ENCODE results near the gene LAMC1.

The LAMC1 gene

DNA sequence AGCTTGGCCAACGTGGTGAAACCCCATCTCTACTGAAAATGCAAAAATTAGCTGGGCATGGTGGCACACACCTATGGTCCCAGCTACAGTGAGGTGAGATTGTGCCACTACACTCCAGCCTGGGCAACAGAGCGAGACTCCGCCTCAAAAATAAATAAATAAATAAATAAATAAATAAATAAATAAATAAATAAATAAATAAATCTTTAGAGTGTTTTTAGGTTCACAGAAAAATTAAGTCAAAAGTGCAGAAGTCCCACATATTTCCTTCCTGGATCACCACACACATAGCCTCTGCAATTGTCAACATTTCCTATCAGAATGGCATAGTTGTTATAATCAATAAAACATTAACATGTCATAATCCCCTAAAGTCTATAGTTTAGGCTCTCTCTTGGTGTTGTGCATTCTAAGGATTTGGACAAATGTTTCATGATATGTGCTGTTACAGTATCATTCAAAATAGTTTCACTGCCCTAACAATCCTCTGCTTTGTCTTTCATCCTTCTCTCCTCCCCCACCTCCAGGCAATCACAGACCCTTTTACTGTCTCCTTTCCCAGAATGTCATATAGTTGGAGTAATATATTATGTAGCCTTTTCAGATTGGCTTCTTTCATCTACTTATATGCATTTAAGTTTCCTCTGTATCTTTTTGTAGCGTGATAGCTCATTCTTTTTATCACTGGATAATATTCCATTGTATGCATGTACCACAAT lies 58.3 kb downstream of the LAMC1 start:
- no peak for DNase-seq

DNA sequence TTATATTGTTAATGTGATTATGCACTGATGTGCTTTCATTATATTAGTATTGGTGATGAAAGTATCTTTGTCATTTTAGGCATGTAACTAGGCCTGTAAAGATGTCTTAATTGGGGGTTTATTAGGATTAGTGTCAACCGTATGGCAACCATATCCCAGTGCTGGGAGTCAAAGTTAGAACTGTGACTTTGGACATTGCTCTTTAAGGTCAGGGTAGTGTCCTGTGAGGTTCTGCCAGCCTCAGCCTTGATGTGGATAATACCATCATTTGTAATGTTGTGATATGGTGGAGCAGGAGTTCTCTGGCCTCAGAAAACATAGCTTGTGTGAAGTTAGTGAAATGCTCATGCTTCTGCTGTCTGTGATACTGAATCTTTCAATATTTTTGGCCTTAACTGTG lies 59.4 kb downstream of the LAMC1 start:
- DNase-seq = no peak

DNA sequence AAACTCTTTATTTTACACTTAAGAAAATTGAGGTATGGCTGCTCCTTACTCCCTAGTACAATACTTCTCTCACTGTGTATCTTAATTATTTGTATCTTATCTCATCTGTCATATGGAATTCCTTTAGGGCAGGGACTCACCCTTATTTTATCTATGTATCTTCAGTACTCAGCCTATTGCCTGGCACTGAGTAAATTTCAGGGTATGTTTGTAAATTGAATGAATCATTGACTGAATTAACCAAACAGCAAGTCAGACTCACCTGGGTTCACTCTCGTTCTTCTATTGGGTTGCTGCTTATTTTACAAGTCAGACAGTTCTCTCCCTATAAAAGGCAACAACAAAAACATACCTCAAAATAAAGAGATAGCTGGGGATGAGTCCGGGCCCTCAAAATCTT lies 63.8 kb downstream of the LAMC1 start:
- DNase-seq = no peak

DNA sequence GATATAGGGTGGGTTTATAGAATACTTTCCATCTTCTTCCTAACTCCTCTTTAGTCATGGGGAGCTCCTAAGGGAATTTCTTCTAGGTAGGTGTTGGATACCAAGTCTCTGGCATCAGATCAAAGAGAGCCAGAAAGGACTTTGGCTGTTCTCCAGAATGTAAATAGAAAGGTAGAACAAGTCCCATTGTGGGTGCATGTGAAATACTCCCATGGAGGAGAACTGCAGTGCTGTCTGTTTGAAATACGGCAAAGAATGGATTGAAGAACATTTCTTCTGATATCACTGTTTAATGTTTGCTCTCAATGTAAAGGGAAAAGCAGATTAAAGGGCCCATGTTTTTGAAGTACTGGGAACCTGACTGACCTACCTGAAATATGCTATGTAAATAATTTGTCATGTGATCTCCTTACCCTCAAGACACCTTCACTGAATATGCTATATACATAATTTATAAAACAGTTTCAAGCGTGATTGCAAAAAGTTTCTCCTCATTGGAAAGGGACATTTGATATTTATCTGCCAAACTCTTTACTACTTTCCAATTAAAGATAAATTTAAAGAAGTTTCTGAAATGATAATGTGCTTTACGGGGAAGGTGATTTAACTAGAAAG lies 65.9 kb downstream of the LAMC1 start:
- DNase-seq = peak; percentile 48

DNA sequence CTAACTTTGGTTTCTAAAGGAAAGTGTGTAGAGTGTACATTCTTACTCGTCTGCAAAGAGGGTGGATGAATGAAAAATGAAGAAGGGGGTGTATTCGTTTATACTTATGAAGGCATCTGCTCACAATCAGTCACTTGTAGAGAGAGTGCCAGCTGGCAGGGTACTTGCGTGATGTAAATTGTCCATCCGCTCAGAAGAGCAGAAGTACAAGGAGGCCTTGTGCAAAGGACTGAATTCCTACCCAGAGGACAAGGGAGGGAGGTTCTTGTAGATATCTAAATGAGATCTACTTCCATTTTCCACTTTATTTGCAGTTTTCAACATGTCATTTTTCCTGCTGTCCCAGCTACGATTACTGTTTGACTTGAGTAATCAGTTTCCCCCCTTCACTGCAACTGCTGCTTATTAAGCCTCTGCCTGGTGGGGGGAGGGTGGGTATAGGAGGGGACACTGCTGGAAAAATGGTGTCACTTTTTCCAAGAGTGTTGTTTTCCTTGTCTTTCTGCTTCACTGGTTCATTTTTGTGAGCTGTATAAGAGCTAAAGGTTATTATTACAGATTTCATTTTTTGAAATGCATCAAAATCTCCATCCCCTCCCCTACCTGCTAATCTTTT lies 67.3 kb downstream of the LAMC1 start:
- DNase-seq = no peak

DNA sequence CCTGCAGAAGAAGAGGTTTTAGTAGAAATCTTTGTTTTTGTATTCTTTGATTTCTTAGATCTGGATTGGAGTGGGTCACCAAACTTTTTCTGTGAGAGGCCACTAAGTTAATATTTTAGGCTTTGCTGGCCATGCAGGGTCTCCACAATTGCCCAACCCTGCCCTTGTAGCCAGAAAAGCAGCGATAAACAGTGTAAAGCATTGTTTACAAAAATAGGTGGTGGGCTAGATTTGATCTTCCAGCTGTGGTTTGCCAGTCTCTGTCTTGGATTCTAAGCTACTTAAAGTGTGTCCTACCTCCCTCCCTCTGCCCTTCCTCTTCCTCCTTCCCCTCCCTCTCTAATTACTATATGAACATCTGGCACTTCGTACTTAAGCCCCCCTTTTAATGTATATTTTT lies 68.0 kb downstream of the LAMC1 start:
- no peak for DNase-seq

DNA sequence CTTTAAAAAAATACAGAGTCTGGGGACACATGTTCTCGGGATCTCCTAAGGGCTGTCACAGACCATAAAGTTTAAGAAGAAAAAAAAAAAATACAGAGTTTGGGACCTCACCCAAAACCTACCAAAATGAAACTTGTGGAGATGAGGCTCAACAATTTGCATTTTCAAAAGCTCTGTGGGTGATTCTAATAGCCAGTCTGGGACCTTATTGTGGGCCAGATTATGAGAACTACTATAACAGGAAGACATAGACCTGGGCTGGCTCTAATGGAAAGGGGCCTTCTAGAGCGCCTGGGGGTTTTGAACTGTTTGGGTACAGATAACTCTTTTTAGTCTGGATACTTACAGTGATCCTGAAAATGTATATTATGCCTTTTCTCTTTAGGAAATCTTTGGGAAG lies 69.1 kb downstream of the LAMC1 start:
- DNase-seq = no peak

DNA sequence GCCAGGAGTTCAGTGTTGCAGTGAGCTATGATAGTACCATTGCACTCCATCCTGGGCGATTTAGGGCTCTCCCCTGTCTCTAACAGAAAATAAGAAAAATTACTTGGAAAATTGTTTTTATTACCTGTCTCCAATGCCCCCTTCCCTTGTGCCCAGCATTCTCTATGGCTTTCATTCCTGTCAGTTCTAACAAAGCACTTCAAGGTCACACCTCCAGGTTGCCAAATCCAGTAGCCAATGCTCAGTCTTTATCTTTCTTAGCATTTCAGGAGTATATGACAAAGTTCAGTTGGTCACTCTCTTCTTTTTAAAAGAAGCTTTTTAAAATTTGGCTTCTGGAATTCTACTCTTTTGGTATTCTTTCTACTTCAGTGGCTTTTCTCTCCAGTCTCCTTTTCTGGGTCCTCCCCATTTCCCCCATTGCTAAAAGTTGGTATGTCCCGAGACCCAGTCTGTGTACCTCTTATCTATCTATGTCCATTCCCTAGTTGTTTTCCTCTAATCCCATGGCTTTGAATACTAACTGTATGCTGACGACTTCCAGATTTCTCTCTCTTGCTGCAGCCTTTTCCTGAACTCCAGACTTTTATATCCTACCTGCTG lies 69.9 kb downstream of the LAMC1 start:
- no peak for DNase-seq

DNA sequence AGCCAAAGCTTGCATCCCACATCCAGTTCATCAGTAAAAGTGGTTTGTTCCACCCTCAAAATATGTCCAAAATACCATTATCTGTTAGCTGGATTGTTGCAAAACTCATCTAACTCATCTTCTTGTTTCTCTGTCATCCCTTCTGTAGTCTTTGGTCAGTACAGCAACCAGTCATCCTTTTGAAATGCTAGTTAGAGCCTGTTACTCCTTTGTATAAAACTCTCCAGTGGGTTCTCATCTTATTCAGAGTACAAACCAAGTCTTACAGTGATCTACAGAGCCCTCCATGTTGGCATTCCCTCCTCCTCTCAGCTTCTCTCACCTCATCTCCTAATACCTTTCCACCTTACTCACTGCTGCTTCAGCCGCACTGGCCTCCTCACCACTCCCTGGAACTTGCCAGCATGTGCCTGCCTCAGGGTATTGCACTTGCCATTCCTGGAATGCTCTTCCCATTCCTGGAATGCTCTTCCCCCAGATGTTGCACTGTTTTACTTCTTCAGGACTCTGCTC lies 70.6 kb downstream of the LAMC1 start:
- no peak for DNase-seq

DNA sequence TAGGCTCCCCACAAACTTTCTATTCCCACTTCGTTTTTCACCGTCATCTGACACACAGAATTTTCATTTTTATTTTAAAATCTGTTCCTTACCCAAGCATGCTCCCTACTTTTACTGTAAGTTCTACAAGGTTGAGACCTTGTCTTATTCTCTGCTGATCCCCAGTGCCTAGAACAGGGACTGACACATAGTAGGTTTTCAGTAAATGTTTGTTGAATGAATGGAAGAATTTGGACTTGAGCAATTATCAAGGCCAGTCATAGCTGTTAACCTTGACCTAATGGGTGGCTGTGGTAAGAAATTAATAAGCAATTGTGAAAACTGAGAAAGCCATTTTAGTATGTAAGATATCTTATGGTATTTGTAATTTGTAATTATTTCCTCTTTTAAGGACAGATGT lies 71.1 kb downstream of the LAMC1 start:
- DNase-seq = no peak

DNA sequence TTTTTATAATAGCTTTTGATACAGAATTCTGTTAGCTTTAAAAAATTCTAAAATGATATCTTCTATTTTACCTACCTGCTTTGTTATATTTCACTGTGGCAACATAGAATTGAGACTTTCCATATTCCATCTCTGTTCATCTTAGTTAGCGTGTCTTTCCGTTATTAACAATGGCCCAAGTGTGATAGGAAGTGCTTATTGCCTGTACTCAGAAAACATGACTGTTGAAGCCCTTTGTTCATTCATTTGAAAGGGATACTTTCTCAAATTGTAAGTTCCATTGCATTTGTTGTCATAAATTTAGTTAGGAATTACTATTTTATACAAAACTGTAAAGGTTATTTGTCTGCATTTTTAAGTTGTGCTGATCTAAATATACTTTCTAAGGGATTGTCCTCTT lies 73.1 kb downstream of the LAMC1 start:
- DNase-seq = no peak

DNA sequence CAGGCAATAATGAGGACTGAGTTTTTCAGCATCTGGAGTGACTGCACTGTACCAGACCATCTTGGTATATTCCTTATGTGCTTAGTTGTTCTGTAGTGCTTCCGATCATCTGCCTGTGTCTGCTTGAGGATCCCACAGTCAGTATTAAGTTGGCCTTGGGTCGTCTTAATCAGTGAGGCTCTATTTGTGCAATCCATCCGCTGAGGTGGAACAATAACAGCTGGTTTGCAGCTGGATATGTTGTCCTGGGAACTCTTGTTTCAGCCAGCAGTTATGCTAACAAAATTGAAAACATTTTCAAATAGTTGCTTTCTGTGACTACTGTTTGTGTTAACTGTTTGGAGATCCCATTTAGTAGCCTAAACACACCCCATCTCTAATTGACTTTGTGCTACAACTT lies 73.7 kb downstream of the LAMC1 start:
- DNase-seq = no peak

DNA sequence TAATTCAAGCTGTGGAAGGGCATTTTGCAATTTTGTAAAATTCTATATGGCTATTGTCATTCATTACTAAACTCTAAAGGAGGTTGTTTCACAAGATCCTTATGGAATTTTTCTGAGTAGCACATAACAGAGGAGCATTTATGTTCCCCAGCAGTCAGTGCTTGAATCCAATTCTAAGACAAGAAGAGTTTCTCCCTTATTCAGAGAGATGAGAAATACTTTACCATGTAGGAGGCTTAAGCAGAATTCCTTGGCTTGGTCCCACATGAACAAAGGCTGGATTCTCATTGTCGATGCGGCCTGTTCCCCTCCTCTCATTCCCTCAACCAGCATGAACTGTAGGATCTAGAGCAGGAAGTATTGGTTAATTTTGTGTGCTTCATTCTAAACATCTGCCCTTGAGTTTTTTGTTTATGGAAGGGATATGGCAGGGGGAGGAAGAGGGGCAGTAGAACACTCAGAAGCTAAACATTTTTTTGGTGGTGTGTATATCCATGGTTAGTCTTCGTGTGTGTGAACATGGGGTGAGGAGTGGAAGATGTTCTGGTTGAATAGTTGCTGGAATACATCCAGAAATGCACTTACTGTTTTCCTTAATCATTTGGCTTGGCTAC lies 74.3 kb downstream of the LAMC1 start:
- no peak for DNase-seq

DNA sequence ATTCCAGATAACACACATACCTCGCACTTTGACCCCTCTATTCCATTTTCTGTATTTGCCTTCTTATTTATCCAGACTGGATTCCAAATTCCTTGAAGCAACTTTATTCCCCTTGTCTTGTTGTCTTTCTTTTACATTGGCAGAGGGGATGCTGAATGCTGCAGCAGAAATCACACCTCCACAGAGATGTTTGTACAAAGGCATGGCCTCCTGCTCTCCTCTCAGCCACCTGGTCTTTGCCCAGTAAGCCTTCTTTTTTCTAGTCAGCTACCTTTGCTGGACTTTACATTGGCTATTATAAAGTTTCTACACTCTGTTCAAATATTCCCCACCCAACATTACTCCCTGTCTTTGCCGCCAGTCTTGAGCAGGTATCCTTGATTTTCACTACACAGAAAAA lies 75.1 kb downstream of the LAMC1 start:
- DNase-seq = no peak

DNA sequence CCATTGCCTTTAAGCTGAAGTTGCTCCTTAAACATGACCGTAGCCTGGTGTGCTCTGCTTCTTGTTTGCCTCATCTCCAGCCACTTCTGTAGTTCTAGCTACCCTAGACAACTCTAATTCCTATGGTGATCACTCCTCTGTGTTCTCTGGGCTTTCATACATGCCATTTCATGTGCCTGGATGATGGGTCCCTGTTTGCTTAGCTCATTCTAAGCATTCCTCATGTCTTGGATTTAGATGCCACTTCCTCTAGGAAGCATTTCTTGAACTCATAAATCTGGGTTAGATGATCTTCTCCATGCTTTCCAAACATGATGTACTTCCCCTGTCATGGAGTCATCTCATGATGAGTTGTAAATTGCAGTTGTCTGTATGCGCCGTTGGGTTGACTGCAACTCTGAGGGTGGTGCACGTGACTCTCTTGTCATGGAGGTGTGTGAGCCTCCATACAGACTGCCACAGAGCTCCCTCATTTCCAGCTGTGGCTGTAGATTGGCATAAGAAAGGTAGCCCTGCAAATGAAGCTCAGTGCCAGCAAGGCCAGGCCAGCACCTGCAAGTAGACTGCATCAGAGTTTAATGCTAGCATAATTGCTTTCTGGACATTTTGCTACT lies 77.2 kb downstream of the LAMC1 start:
- no peak for DNase-seq

DNA sequence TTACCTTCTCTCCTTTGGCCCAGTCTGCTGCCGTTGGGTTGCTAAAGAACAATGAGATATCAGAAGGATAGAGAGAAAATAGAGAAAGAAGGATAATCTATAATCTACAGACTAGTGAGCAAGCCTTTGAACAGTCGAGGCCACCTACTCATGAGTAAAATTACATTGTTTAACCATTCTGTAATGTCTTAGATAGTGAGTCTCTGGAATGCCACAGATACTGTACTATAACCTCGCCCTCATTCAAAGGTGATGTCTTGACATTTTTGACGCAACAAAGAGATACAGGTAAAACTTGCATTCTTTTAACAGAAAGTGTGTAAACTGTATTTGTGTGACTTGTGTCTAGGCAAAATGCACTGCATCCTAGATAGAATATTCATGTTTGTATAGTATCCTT lies 77.9 kb downstream of the LAMC1 start:
- DNase-seq = no peak

DNA sequence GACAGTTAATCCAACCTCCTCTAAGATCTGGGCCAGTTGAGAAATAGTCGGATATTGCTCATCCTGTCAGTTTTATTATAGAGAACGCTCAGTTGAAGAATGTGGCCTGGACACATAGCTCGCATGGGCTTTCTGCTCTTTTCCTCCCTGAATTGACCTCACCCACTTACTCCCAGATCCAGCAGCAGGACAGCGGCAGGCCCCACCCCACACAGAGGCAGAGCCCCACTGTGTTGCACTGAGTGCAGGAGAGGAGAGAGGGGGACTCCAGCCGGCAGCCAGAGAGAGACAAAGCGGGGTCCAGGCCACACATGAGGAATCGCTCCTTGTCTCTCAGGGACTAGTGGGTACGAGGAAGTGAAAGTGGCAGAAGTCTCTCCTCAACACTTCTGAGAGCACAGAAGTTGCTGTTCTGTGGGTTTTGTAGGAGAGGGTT lies 78.6 kb downstream of the LAMC1 start:
- no peak for DNase-seq

DNA sequence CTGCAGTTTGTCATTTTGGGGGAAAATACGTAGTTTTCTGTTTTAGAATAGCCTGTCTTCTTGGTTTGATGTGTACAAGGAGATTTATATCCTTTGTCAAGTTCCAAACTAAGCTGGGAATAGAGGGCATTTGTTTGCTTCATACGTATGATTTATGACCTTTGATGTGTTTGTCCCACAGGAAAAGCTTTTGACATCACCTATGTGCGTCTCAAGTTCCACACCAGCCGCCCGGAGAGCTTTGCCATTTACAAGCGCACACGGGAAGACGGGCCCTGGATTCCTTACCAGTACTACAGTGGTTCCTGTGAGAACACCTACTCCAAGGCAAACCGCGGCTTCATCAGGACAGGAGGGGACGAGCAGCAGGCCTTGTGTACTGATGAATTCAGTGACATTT lies 79.9 kb downstream of the LAMC1 start:
- DNase-seq = no peak

DNA sequence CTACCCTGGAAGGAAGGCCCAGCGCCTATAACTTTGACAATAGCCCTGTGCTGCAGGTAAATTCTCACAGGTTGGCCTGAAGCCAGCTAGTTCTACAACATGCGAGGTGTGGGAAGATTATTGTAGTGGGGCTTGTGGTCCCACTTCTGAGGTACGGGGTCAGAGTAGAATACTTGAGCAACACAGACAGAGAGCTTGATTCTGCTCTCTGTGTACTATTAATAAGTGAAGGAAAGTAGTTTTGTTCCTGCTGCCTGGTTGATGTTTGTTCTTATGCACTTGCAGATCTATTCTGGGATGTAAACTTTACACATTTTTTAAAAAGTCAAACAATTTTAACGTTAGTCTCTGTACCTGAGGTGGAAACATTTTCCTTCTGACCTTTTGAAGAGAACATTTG lies 80.4 kb downstream of the LAMC1 start:
- no peak for DNase-seq

DNA sequence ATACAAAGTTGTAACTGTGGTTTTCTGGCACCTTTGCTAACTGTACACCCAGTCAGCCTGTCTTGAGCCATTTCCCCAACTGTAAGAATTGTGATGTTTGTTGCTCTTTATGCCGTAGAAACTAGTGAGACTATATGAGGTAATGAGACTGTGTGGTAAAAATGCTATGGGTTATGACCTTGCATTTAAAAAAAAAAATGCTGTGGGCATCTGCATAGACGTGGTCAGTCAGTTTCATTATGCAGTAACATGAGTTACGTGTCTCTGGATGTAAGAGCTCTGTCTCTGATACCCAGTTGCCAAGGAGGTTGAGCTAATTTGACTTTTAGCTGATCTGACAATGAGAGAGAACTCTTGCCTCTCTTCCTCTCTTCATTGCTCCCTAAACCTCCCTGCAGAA lies 82.2 kb downstream of the LAMC1 start:
- no peak for DNase-seq

DNA sequence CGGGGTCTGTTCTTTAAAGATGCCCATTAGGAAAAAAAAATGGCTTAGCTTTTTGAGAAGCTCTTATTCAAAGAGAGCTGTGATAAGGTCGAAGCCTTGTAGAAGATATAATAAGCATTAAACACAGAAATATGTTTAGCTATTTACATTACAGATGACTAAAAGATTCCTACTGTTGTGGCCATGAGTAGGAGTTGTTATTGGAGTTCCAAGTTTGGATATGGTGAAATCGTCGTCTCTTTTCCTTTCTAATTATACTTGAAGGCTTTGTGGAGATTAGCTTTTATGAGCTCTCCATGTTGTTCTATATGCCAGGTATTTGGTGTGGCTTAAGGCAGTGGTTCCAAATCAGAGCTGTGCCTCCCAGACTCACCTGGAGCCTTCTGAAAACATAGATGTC lies 82.9 kb downstream of the LAMC1 start:
- DNase-seq = no peak

DNA sequence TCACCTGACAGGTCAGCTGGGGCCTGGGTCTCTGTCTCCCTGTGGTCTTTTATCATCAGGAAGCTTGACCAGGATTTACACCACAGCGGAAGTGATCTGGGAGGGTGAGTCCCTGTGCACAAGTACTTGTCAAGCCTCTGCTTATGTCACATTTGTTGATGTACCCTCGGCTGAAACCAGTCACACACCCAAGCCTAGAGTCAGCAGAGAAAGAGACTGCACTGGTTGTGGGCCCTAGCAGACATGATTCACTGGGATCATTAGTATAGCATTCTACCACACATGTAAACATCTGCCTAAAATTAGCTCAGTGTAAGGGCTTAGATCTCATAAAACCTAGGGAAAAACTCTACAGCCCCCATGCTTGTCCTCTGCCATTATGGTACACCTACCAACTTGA lies 83.5 kb downstream of the LAMC1 start:
- DNase-seq = no peak

DNA sequence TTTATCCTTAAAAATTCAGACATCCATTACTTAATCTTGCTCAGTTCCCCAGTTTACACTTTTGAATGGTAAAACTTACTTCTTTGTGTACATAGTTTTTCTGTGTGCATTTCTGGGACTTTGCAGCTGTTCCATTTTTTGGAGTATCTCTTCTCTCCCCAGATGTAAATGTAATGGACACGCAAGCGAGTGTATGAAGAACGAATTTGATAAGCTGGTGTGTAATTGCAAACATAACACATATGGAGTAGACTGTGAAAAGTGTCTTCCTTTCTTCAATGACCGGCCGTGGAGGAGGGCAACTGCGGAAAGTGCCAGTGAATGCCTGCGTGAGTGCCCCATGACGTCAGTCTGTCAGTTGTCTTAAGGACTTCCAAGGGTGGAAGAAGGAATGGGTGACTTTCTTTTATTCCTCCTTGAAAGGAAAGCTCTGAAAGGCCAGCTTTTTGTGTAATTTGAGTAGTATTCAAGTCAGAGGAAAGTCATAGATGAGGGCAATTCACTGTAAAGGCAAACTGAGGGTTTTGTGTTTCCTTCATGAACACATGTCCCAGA lies 87.2 kb downstream of the LAMC1 start:
- DNase-seq = no peak
